GM12865 (cell line): ENCODE measurements around the gene CCDC169.
"Not testable (repeated sequence)": the region's sequence is repeated elsewhere in the genome, so short reads cannot be mapped to it uniquely, and the experiment has no call there.

ENCODE experiments used
- DNase-seq: peaks from one replicate; pipeline ENCODE4 v3.0.0; 2010; ENCODE audit warnings: low read depth
- H3K4me3 ChIP-seq: 2 replicates; pipeline ENCODE4 v1.5.1; 2011; ENCODE audit warnings: mild to moderate bottlenecking, low read depth, low read length, control low read depth
- TF ChIP-seq, protein P1 (sequence below): IDR thresholded peaks from 2 replicates; pipeline ENCODE4 v1.5.1; 2011; ENCODE audit warnings: low read length, control low read depth, low read depth, inconsistent platforms; ENCODE audit not compliant: insufficient read depth; ENCODE audit errors: missing control alignments

The CCDC169 gene

DNA sequence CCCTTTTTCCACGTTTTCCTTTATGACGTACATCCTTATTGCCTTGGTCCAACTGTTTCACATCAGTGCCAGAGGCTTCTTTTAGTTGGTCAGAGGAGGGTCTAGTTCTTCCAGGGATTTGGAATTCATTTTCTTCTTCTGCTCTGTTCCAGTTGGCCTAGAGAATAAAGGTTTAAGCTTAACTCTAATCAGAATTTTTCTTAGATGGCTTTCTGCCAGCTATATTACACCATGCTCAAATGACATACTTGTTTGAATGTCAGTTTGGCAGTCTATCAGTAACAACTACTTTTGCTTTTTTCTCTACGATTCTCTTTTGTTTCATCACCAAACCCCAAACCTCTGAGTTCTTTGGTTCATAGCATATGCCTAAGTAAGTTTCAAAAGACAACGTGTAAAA lies 31.7 kb upstream of the CCDC169 start:
- H3K4me3 ChIP-seq: no peak overlapping the region
- no peak for DNase-seq
- TF ChIP-seq, protein P1, sequence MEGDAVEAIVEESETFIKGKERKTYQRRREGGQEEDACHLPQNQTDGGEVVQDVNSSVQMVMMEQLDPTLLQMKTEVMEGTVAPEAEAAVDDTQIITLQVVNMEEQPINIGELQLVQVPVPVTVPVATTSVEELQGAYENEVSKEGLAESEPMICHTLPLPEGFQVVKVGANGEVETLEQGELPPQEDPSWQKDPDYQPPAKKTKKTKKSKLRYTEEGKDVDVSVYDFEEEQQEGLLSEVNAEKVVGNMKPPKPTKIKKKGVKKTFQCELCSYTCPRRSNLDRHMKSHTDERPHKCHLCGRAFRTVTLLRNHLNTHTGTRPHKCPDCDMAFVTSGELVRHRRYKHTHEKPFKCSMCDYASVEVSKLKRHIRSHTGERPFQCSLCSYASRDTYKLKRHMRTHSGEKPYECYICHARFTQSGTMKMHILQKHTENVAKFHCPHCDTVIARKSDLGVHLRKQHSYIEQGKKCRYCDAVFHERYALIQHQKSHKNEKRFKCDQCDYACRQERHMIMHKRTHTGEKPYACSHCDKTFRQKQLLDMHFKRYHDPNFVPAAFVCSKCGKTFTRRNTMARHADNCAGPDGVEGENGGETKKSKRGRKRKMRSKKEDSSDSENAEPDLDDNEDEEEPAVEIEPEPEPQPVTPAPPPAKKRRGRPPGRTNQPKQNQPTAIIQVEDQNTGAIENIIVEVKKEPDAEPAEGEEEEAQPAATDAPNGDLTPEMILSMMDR: no peak

DNA sequence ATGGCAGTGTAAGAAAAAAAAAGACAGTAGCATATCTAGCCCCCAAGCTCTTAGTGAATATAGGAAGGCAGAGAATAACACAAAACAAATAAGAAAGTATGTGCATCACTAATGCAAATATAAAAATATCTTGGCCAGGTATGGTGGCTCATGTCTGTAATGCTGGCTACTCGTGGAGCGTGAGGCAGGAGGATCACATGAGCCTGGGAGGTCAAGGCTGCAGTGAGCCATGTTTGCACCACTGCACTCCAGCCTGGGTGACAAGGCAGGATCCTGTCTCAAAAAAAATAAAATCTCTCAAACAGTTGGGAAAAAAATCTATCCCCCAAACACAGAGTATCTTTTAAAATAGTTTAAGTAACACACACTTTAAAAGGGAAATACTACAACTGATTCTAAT lies 31.2 kb upstream of the CCDC169 start:
- no peak for DNase-seq
- TF ChIP-seq, protein P1: no peak
- no peak overlapping the region for H3K4me3 ChIP-seq

DNA sequence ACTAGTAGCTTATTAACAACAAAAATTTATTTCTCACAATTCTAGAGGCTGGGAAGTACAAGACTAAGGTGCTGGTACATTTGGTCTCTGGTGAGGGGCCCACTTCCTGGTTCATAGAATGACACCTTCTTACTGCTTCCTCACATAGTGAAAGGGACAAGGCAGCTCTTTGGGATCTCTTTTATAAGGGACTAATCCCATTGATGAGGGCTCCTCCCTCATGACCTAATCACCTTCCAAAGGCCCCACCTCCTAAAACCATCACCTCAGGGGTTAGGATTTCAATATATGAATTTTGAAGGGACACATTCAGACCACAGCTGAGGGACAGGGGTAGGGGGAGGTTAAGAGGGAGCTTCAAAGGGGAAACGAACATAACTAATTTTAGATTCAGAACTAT lies 28.3 kb upstream of the CCDC169 start:
- DNase-seq: no peak
- H3K4me3 ChIP-seq: no peak overlapping the region
- TF ChIP-seq, protein P1: no peak

DNA sequence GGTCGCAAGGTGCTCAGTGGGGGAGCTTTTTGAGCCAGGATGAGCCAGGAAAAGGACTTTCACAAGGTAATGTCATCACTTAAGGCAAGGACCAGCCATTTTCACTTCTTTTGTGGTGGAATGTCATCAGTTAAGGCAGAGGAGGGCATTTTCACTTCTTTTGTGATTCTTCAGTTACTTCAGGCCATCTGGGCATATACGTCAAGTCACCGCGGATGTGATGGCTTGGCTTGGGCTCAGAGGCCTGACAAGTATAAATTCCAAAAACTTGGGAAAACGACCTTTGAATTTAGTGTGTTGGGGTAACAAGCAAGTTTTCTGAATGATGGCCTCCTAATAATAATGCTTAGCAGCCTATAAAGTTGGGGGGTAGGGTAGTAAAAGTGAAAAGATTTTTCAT lies 27.3 kb upstream of the CCDC169 start:
- not testable (repeated sequence) for DNase-seq, H3K4me3 ChIP-seq

DNA sequence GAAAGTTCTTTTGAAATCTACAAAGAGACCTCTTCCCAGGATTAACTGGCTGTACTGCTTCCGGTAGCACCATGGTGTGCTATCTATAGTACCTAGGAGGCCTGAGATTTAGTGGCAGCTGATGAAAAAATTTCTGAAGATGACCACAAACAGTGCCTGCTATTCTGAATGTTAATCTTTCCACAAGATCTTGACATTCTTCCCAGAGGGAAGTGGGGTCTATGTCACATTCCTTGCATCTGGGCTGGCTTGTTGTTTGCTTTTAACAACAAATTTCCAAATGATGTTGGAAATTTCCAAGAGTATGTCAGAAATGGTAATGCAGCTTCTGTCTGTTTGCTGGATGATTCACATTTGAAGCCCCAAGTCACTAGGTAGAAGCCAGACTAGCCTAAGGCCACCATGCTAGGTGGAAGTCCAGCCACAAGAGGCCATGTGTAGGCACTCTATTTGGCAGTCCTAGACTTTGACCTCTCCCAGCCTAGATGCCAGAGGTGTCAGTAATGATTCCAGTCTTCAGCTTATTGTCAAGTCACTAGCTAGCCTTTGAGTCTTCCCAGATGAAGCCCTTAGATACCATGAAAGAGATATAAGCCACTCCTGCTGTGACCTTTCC lies 26.4 kb upstream of the CCDC169 start:
- TF ChIP-seq, protein P1: no peak
- DNase-seq: no peak

DNA sequence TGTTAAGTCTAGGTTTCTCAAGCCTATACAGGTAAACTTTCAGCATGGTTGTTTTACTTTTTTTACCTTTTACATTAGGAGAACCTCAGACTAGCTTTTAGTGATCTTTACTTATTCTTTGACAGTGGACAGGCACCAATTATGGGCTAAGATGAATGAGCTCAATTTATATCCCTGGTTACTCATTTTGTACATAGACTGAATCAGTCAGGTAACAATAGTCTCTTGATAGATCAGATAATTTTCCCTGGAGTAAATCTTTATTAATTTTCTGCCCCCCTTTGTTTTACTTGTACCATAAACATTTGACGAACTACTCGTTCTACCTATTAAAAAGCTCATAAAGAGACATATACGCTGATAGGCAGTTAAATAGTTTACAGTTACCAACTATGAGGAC lies 25.8 kb upstream of the CCDC169 start:
- TF ChIP-seq, protein P1: no peak
- no peak overlapping the region for H3K4me3 ChIP-seq
- DNase-seq: no peak

More for the DNA sequence above, 26.4 kb upstream of the CCDC169 start:
- H3K4me3 ChIP-seq: no peak overlapping the region

DNA sequence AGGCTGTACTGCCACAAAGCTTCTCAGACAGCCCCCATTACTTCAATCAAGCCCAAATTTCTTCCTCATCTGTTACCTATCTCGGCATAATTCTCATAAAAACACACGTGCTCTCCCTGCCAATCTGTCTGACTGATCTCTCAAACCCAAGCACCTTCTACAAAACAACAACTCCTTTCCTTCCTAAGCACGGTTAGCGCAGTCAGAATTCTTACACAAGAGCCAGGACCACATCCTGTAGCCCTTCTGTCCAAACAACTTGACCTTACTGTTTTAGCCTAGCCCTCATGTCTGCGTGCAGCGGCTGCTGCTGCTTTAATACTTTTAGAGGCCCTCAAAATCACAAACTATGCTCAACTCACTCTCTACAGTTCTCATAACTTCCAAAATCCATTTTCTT lies 22.2 kb upstream of the CCDC169 start:
- H3K4me3 ChIP-seq, DNase-seq: not testable (repeated sequence)

DNA sequence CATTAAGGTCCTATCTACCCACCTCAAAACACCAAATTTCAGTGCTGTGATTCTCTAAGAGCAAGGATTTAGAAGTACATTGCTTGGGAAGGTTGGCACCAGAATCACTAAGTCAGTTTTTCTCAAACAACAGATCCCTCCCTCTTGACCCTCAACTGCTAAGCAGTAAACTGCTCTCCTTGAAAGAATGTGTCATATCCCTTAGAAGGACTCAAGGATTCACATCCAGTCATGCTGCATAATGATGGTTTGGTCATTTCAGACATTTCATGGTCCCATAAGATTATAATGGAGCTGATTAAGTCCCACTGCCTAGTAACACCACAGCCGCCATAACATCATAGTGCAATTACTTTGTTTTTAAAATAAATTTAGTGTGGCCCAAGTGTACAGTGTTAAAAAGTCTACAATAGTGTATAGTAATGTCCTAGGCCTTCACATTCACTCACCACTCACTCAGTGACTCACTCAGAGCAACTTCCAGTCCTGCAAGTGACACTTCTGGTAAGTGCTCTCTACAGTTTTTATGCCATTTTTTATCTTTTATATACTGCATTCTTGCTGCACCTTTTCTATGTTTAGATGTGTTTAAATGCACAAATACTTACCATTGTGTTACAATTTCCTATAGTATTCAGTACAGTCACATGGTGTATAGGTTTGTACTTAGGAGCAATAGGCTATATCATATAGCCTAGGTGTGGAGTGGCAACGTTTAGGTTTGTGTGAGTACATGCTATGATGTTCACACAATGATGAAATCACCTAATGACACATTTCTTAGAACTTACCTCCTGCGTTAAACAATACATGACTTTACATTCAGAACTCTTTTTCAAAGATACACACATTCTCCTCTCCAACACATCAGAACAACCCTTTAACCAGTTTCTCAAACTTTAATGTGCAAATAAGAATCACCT lies 15.7 kb upstream of the CCDC169 start:
- DNase-seq: no peak
- TF ChIP-seq, protein P1: no peak
- H3K4me3 ChIP-seq: no peak overlapping the region
